ENCODE results near the gene AP5B1.

The AP5B1 gene

GRCh38 chr11:65787649-65788622, 7.2 kb upstream of the AP5B1 start:
- TF ChIP-seq SIN3A (IDR thresholded peaks at IDR 0.05; ENCODE audit: borderline replicate concordance, insufficient read depth, low read length) (no peak), FOXP2 (optimal IDR thresholded peaks at IDR 0.05; ENCODE audit: borderline replicate concordance, extremely low read depth, extremely low read length, insufficient read depth) (no peak), REST (IDR thresholded peaks at IDR 0.05; ENCODE audit: insufficient read depth in 1 of 2, low read depth in 2 of 2, low read length in 2 of 2) (no peak), POLR2AphosphoS5 (IDR thresholded peaks at IDR 0.05; ENCODE audit: low read depth, low read length) (no peak), TAF1 (IDR thresholded peaks at IDR 0.05; ENCODE audit: borderline replicate concordance, insufficient read depth, low read length) (no peak)

GRCh38 chr11:65786786-65787636, 6.2 kb upstream of the AP5B1 start, which contains the start of gene OVOL1:
TSS of gene OVOL1 (plus strand) at chr11:65787063. CDS start at chr11:65787374, 311 bp downstream.
- TF ChIP-seq REST (IDR thresholded peaks at IDR 0.05; ENCODE audit: insufficient read depth in 1 of 2, low read depth in 2 of 2, low read length in 2 of 2) (no peak), FOXP2 (optimal IDR thresholded peaks at IDR 0.05; ENCODE audit: borderline replicate concordance, extremely low read depth, extremely low read length, insufficient read depth) (no peak), POLR2AphosphoS5 (IDR thresholded peaks at IDR 0.05; ENCODE audit: low read depth, low read length) (no peak), SIN3A (IDR thresholded peaks at IDR 0.05; ENCODE audit: borderline replicate concordance, insufficient read depth, low read length) (no peak), TAF1 (IDR thresholded peaks at IDR 0.05; ENCODE audit: borderline replicate concordance, insufficient read depth, low read length) (no peak)

DNA sequence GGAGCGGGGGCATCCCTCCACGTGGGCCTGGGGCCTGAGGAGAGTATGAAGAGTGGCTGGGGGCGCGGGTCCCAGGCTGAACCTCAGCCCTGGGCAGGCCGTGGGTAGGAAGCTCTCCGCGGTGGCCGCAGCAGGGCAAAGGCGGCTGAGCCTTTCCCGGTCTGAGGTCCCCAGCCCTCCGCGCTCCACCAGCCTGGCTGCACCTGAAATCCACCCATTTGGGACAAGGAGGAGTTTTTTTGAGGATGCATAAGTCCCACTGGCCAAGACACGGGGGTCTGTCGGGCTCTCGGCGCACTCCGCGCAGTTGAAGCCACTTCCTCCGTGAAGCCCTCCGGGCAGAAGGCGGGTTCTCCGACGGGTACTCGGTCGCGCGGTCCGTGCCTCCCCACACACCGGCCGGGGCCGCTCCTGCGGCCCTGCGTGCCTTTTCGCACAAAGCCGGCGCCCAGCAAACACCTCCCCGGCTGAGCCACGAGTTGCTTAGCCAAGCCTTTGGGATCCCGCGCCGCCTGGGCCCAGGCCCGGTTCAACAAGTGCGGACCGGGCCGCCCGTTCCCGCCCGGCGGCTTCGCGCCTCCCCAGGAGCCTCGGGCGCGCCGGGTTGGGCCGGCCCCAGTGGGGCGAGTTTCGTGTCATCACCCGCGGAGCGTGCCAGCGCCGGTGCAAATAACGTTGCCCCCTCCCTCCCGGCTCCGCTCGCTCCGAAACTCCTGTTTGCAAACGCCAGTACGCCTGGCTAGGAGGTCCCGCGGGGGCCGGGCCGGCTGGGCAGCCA, 5.4 kb upstream of the AP5B1 start:
- TF ChIP-seq TAF1 (IDR thresholded peaks at IDR 0.05; ENCODE audit: borderline replicate concordance, insufficient read depth, low read length) (no peak), FOXP2 (optimal IDR thresholded peaks at IDR 0.05; ENCODE audit: borderline replicate concordance, extremely low read depth, extremely low read length, insufficient read depth) (no peak), SIN3A (IDR thresholded peaks at IDR 0.05; ENCODE audit: borderline replicate concordance, insufficient read depth, low read length) (no peak), POLR2AphosphoS5 (IDR thresholded peaks at IDR 0.05; ENCODE audit: low read depth, low read length) (no peak), REST (IDR thresholded peaks at IDR 0.05; ENCODE audit: insufficient read depth in 1 of 2, low read depth in 2 of 2, low read length in 2 of 2) (no peak)

- no peak for TF ChIP-seq FOXP2 (optimal IDR thresholded peaks at IDR 0.05; ENCODE audit: borderline replicate concordance, extremely low read depth, extremely low read length, insufficient read depth)
- TF ChIP-seq TAF1 (IDR thresholded peaks at IDR 0.05; ENCODE audit: borderline replicate concordance, insufficient read depth, low read length), result no peak
Observed at GRCh38 chr11:65785319-65786007, 4.7 kb upstream of the AP5B1 start.

All from PFSK-1 (cell line).